Endothelial cell (in vitro differentiated cells): ENCODE measurements around the gene SEC23B. TPM values are rescaled to one million over a fixed set of nuclear protein-coding genes. Genes with fewer than 3 reads are reported as not detected.

ENCODE experiments used
- DNase-seq: peaks from one replicate; pipeline ENCODE4 v3.0.0; 2021; ENCODE audit warnings: low spot score
- H3K27ac Mint-ChIP-seq: one replicate; pipeline ENCODE4 v1.8.0; 2021; ENCODE audit warnings: mixed read lengths, inconsistent platforms; ENCODE audit not compliant: unreplicated experiment
- H3K27me3 Mint-ChIP-seq: one replicate; pipeline ENCODE4 v1.8.0; 2021; ENCODE audit warnings: mild to moderate bottlenecking, moderate library complexity, mixed read lengths, inconsistent platforms; ENCODE audit not compliant: unreplicated experiment
- H3K36me3 Mint-ChIP-seq: one replicate; pipeline ENCODE4 v1.8.0; 2021; ENCODE audit warnings: mild to moderate bottlenecking, low read depth, mixed read lengths, inconsistent platforms; ENCODE audit not compliant: unreplicated experiment
- H3K4me1 Mint-ChIP-seq: one replicate; pipeline ENCODE4 v1.8.0; 2021; ENCODE audit warnings: mild to moderate bottlenecking, mixed read lengths, inconsistent platforms; ENCODE audit not compliant: unreplicated experiment
- H3K4me3 Mint-ChIP-seq: one replicate; pipeline ENCODE4 v1.8.0; 2021; ENCODE audit warnings: mild to moderate bottlenecking, mixed read lengths, inconsistent platforms; ENCODE audit not compliant: unreplicated experiment
- H3K9me3 Mint-ChIP-seq: one replicate; pipeline ENCODE4 v1.8.0; 2021; ENCODE audit warnings: mixed read lengths, inconsistent platforms; ENCODE audit not compliant: unreplicated experiment
- CTCF ChIP-seq: fragments of 200-600 bp; sonication (generic); IDR thresholded peaks from one replicate; pipeline ENCODE4 v1.5.0; 2021; ENCODE audit warnings: antibody characterized with exemption; ENCODE audit not compliant: unreplicated experiment
- total RNA-seq: library from RNA; stranded (reverse); fragmentation: NEBNext Ultra II Directional; extraction: Animal tissue kit (Norgen Biotek cat#: 25700); gene quantifications from one replicate; pipeline ENCODE4 v1.2.1, GENCODE V29; 2021; ENCODE audit not compliant: unreplicated experiment

SEC23B gene
- total RNA-seq, 1 donor from 2014 or later, result 33.7 TPM

DNA sequence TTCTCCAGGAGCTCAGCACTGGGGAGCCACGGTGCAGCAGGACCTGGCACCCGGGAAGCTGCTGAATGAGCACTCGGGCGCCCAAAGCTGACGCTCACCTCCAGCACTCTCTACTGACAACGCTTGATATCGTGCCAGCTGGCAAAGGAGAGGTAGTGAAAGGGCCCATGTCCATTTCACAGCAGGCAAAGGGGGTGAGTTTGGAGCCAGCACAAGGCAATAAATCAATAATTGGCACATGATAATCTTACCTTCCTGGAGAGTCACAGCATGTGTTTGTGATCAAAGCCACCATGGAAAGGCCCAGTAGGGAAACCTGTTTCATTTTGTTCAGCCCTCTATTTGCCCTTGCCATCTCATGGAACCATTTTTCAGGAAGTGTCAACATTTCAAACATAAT lies 36.2 kb downstream of the SEC23B start:
- H3K9me3 Mint-ChIP-seq, result no peaks in the 10 kb centered on the region
- H3K27me3 Mint-ChIP-seq, result no peaks in the 10 kb centered on the region
- H3K36me3 Mint-ChIP-seq, result peaks cover 35% of the 10 kb centered on the region
- no peak overlapping the region for H3K4me3 Mint-ChIP-seq
- H3K4me1 Mint-ChIP-seq, result no peaks in the 10 kb centered on the region
- no peak overlapping the region for H3K27ac Mint-ChIP-seq
- TF ChIP-seq CTCF, result no peak
- DNase-seq, result no peak

- H3K27me3 Mint-ChIP-seq, result no peaks in the 10 kb centered on the region
- no peak overlapping the region for H3K27ac Mint-ChIP-seq
- no peak for TF ChIP-seq CTCF
- no peaks in the 10 kb centered on the region for H3K4me1 Mint-ChIP-seq
- peaks cover 30% of the 10 kb centered on the region for H3K36me3 Mint-ChIP-seq
- no peak overlapping the region for H3K4me3 Mint-ChIP-seq
- H3K9me3 Mint-ChIP-seq, result no peaks in the 10 kb centered on the region
- no peak for DNase-seq
Measured at GRCh38 chr20:18545566-18545965, 37.8 kb downstream of the SEC23B start.

GRCh38 chr20:18548465-18548864 lies 40.7 kb downstream of the SEC23B start:
- Mint-ChIP-seq H3K36me3 (peaks cover 33% of the 10 kb centered on the region), H3K27ac (no peak overlapping the region), H3K9me3 (no peaks in the 10 kb centered on the region), H3K4me3 (no peak overlapping the region), H3K27me3 (no peaks in the 10 kb centered on the region), H3K4me1 (no peaks in the 10 kb centered on the region)
- no peak for TF ChIP-seq CTCF
- no peak for DNase-seq

GRCh38 chr20:18553746-18554145 lies 46.0 kb downstream of the SEC23B start:
- Mint-ChIP-seq H3K36me3 (peaks cover 34% of the 10 kb centered on the region), H3K27ac (no peak overlapping the region), H3K4me1 (no peaks in the 10 kb centered on the region), H3K4me3 (peak overlapping the region; percentile 5), H3K27me3 (peaks cover 1% of the 10 kb centered on the region), H3K9me3 (no peaks in the 10 kb centered on the region)
- no peak for DNase-seq
- no peak for TF ChIP-seq CTCF

DNA sequence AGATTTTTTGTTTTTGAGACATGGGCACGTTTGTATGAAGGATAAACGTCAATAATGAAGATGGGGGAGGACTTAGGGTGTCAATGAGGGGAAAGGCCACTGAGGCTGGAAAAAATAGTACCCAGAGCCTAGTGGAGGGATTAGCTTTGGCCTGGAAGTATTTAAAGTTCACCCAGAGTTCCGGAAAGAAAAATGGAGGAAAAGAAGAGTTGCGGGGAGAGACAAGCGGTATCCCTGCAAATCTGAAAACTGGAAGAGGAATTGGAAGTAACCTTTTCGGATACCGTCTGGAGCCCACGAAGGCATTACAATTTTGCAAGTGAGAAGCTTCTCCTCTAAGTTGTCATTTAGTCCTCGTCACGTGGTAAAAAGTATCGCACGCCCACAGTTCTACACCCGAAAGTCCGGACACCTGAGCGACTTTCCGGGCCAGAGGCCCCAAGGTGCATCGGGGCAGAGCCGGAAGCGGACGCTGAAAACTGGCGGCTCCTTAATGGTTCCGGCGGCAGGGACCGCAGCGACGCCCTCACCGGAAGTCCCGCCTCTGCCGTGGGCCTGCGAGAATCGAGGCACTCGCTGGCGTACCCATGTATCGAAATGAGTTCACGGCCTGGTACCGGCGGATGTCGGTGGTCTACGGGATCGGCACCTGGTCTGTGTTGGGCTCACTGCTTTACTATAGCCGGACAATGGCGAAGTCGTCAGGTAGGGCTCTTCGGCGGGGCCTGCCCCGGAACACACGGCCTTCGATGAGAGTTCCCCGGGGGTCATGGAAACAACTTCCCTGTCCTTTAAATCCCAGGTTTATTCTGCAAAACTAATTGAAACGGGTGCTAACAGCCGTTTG lies 59.4 kb downstream of the SEC23B start, which contains the start of gene SMIM26:
TSS of gene SMIM26 (plus strand) at position 541 of the 847 bp plus-strand sequence. CDS start at position 588, 47 bp downstream.
- Mint-ChIP-seq H3K4me3 (peak within 1 kb of the TSS; percentile 98), H3K36me3 (peaks cover 19% of the 10 kb centered on the region), H3K27ac (peak within 1 kb of the TSS; percentile 96), H3K4me1 (peaks cover 13% of the 10 kb centered on the region), H3K9me3 (peaks cover 6% of the 10 kb centered on the region), H3K27me3 (peaks cover 10% of the 10 kb centered on the region)
- no peak for TF ChIP-seq CTCF
- DNase-seq, result peak; percentile 83
